Measurements from ENCODE around the gene ABLIM2.

DNA sequence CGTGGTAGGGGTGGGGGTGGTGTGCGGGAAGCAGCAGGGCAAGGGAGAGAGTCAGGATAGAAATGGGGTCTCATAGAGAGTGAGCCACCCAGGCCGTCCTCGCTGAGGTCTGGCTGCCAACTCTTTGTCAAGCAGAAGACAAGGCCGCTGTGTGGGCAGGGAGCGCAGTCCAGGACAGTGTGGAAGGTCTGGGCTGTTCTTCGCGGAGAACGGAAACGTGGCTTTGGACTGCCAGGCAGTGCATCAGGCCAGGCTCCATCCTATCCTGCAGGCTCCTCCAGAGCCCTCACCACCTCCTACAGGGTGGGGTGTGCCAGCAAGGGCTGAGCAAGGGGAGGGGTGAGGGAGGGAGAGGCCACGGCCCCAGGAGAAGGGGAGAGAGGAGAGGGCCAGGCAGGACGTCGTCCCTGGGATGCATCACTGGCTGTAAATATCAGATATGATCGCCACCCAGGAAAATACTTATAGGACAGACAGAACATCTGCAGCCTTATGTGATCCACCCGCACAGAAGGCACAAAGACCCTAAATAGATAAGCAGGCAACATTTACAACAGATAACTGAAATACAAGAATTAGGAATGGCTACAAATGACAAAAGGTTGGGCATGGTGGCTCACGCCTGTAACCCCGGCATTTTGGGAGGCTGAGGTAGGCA, 85.3 kb downstream of the ABLIM2 start:
- TF ChIP-seq, protein P1, sequence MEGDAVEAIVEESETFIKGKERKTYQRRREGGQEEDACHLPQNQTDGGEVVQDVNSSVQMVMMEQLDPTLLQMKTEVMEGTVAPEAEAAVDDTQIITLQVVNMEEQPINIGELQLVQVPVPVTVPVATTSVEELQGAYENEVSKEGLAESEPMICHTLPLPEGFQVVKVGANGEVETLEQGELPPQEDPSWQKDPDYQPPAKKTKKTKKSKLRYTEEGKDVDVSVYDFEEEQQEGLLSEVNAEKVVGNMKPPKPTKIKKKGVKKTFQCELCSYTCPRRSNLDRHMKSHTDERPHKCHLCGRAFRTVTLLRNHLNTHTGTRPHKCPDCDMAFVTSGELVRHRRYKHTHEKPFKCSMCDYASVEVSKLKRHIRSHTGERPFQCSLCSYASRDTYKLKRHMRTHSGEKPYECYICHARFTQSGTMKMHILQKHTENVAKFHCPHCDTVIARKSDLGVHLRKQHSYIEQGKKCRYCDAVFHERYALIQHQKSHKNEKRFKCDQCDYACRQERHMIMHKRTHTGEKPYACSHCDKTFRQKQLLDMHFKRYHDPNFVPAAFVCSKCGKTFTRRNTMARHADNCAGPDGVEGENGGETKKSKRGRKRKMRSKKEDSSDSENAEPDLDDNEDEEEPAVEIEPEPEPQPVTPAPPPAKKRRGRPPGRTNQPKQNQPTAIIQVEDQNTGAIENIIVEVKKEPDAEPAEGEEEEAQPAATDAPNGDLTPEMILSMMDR (IDR thresholded peaks at IDR 0.05): no peak
- no peak for TF ChIP-seq POLR2A (IDR thresholded peaks at IDR 0.05)
